ENCODE data around the gene TMEM92.
"Not testable (repeated sequence)": the region's sequence is repeated elsewhere in the genome, so short reads cannot be mapped to it uniquely, and the experiment has no call there.

TMEM92 gene

DNA sequence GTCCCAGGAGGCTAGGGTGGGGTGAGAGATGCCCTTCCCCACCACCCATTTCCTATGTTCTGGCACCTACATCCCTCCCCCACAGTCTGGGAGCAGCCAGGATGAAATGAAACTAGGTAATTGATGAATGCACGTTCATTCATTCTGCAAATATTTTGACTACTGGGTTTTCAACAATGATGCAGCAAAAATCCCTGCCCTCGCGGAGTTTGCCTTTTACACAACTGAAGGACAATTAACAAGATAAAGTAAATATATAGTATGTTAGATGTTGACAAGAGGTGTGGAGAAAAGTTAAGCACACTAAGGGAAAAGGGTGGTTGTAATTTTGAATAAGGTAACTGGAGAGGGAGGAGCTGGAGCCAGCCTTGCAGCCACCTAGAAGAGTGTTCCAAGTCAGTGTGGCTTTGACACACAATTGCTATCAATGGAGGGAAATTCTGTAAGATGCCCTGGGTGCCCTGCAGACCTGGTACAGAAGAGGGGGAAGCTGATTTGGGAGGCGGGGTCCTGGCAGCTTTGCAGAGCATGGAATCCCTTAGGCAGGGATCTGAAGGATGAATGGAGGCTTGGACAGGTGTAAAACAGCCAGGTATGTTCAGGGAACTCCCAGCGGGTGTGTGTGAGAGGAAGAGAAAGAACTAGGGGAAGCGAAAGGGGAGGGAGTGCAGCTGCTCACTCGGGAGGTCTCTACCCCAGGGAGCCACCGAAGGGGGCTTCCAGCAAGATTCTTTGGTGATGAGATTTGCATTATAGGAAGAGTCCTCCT lies 2.5 kb downstream of the TMEM92 start:
- DNase-seq (ENCODE audit: low spot score): no peak

GRCh38 chr17:50277357-50277754 lies 3.1 kb downstream of the TMEM92 start:
- no peak for DNase-seq (ENCODE audit: low spot score)

DNA sequence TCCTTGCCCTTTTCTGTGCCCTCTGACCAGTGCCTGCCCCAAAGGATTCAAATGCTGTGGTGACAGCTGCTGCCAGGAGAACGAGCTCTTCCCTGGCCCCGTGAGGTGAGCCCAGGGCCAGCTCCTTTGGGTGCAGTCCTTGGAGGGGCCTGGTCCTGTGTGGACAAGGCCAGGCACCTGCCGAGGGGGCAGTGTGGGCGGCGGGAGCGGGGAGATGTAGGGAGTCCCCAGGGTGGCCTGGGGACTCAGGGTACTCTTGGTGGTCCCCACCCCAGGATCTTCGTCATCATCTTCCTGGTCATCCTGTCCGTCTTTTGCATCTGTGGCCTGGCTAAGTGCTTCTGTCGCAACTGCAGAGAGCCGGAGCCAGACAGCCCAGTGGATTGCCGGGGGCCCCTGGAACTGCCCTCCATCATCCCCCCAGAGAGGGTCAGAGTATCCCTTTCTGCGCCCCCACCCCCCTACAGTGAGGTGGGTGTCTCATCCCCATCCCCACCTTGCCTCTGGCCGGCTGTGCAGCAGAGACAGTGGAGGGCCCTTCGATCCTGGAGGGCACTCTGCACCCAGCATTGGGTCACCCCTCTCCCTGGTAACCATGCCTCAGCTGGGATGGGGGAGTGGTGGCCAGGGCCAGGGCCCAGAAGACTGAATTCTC lies 4.4 kb downstream of the TMEM92 start:
- no peak for DNase-seq (ENCODE audit: low spot score)

- no peak for DNase-seq (ENCODE audit: low spot score)
Measured at GRCh38 chr17:50279181-50279526, 4.9 kb downstream of the TMEM92 start.

DNA sequence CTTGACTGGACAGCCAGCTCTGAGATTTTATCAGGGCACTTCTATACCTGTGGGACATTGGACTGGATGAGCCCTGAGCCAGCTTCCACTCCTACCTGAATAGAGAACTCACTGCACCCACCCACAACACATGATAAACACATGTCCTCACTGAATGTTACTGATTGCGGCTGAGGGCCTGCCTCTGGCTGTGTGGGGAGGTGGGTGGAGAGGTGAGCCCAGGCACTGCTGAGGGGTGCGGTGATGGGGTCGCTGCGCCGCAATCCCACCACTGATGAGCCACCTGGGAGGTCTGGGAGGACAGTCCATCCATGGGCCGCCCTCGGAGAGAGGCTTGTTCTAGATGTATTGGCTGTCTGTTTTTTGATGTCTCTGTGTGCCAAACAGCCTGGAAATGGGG lies 5.4 kb downstream of the TMEM92 start:
- no peak for DNase-seq (ENCODE audit: low spot score)

DNA sequence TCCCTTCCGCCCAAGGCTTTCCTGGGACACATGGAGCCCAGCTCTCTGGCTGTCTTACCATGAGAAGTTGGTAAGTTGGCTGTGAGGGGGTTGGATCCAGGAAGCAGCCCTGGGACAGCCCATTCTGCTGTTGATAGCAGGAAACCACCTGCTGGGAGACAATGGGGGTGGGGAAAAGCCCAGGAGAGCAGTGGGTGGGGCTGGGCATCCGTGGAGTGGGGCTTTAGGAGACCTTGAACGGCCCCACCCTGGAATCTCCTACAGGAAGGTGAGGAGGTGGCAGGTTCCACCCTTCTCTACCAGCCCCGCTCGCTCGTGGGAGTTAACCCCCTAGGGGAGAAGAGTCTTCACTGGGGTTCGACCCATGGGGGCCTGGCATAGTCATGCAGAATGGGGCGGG lies 5.8 kb downstream of the TMEM92 start:
- DNase-seq (ENCODE audit: low spot score): no peak

GRCh38 chr17:50280801-50281441 lies 6.7 kb downstream of the TMEM92 start:
- no peak for DNase-seq (ENCODE audit: low spot score)

- no peak for DNase-seq (ENCODE audit: low spot score)
Measured at GRCh38 chr17:50281739-50282401, 7.6 kb downstream of the TMEM92 start.

GRCh38 chr17:50283246-50283645 lies 9.0 kb downstream of the TMEM92 start:
- no peak for DNase-seq (ENCODE audit: low spot score)

- DNase-seq (ENCODE audit: low spot score): no peak
Measured at GRCh38 chr17:50283714-50284113, 9.4 kb downstream of the TMEM92 start.

DNA sequence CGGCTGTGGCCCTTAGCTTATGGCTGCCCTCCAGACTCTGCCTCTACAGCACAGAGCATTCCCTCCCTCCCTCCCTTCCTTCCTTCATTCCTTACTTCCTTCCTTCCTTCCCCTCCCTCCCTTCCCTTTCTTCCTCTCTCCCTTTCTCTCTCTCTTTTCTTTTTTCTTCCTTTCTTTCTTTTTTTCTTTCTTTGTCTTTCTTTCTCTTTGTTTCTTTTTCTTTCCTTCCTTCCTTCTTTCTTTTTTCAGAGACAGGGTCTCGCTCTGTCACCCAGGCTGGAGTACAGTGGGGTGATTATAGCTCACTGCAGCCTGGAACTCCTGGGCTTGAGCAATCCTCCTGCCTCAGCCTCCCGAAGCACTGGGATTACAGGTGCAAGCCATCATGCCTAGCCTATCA lies 11.7 kb downstream of the TMEM92 start:
- no peak for DNase-seq (ENCODE audit: low spot score)

DNA sequence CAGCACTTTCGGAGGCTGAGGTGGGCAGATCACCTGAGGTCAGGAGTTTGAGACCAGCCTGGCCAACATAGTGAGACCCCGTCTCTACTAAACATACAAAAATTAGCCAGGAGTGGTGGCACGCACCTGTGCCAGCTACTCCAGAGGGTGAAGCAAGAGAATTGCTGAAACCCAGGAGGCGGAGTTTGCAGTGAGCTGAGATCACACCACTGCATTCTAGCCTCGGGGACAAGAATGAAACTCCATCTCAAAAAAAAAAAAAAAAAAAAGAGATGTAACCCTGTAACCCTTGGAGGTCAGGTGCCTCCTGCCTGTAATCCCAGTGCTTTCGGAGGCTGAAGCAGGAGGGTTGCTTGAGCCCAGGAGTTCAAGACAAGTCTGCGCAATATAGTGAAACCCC lies 13.0 kb downstream of the TMEM92 start:
- not testable (repeated sequence) for DNase-seq (ENCODE audit: low spot score)

DNA sequence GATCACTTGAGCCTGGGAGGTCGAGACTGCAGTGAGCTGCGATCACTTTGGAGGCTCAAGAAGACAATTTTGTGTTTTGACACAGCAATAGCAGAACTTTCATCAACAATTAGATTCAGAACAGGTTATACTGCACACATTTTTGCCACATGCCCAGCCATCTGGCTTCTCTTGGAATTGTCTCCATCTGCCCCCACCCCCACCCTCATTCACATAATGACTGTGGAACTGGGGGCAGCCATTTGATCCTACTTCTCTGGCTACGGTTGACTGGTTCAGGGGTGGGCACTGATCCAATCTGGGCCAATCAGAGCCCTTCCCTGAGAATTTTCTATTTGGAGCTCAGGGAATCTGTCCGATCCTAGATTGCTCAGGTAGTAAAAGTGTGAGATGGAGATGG lies 14.0 kb downstream of the TMEM92 start:
- no peak for DNase-seq (ENCODE audit: low spot score)

- no peak for DNase-seq (ENCODE audit: low spot score)
Measured at GRCh38 chr17:50289278-50289677, 15.0 kb downstream of the TMEM92 start.

DNA sequence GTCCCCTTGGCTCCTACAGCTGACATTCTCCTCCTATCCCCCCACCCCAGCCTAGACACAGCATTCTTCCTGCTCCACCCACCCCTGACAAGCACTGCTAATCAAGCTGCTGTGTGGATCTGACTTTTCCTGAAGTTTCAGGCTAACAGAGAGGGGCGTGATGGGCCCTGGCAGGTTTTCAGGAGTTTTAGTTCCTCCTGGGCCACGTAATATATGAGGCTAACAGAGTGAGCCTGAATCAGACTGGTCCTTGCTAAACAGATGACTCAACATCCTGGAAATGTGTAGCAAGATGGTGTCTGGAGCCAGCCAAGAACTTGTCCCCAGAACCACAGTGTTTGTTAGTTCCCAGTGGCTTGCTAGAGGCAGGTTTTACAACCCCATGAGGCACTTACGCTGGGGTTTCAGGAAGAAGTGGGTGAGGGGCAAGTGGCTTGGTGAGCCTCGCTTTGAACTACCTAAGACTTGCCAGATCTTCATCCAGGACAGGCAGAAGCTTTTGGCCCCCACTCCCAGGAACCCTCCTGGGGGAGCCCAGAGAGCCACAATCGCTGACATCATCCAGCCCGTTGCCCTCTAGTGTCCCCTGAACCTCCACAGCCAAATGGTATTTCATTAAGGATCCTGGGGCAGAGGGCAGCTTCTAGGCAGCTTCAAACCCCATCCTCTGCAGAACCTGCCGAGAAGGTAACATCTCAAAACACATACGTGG lies 15.9 kb downstream of the TMEM92 start:
- no peak for DNase-seq (ENCODE audit: low spot score)

DNA sequence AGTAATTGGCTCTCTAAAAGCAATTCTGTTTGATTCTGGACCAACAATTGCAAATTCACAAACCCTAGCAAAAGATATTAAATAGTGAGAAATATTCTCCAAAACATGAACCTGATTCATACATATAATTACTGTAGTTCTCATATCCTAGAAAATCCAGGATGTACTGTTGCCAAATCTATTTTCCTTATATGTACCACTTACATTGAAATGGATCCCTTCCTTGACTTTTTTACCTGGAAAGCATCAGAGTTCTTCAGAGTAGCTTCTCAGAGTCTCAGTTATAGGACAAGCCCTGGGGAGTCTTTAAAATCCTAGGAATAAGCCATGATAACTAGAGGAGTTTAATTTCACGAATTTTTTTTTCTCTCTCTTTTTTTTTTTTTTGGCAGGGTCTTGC lies 16.7 kb downstream of the TMEM92 start:
- DNase-seq (ENCODE audit: low spot score): no peak

GRCh38 chr17:50292465-50292864 lies 18.2 kb downstream of the TMEM92 start:
- no peak for DNase-seq (ENCODE audit: low spot score)

DNA sequence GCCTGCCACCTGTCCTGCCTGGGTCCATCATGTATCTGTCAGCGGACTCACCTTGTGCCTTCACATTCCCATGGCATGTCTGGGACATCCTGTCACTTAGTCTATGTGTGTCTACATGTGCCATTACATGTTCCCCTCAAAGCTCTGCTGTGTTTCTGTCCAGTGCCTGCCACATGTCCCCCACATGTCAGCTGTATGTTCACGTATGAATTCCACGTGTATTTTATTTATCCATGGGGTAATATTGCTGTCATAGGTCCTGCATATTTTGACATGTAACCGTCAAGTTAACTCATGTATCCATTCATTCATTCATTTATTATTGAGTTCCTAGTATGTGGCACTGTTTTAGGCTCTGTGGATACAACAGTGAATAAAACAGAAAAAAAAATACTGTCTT lies 20.8 kb downstream of the TMEM92 start:
- no peak for DNase-seq (ENCODE audit: low spot score)

GRCh38 chr17:50297407-50297865 lies 23.2 kb downstream of the TMEM92 start:
- DNase-seq (ENCODE audit: low spot score): peak; percentile 84

GRCh38 chr17:50298018-50298417 lies 23.8 kb downstream of the TMEM92 start:
- no peak for DNase-seq (ENCODE audit: low spot score)

- no peak for DNase-seq (ENCODE audit: low spot score)
Measured at GRCh38 chr17:50299776-50300175, 25.5 kb downstream of the TMEM92 start.

DNA sequence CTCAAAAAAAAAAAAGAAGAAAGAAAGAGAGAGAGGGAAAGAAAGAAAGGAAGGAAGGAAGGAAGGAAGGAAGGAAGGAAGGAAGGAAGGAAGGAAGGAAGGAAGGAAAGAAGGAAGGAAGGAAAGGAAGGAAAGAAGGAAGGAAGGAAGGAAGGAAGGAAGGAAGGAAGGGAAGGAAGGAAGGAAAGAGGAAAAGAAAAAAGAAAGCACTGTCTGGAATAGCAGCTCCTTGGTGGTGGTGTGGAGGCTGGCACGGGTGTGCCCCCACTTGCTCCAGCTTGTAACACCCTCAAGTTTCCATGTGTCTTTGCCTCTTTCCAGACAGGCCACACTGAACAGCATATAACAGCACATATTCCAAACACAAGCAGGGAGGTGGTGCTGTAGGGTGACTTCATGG lies 26.6 kb downstream of the TMEM92 start:
- not testable (repeated sequence) for DNase-seq (ENCODE audit: low spot score)

All from HuH-7 (cell line).